Hepatocyte (in vitro differentiated cells): ENCODE data around the gene SRSF2. TPM values are rescaled to one million over a fixed set of nuclear protein-coding genes. Genes with fewer than 3 reads are reported as not detected.
"Not testable (repeated sequence)": the region's sequence is repeated elsewhere in the genome, so short reads cannot be mapped to it uniquely, and the experiment has no call there.

Experiments used
- DNase-seq: peaks from one replicate; pipeline ENCODE4 v3.0.0-alpha.2; 2016; ENCODE audit warnings: low spot score
- H2AFZ ChIP-seq: fragments of 200-600 bp; sonication (generic); 2 replicates; pipeline ENCODE4 v1.6.0; 2016; ENCODE audit warnings: antibody characterized with exemption, mild to moderate bottlenecking
- H3K27ac ChIP-seq: fragments of 200-600 bp; sonication (generic); 2 replicates; pipeline ENCODE4 v1.5.1; 2016; ENCODE audit warnings: mild to moderate bottlenecking
- H3K27me3 ChIP-seq: fragments of 200-600 bp; sonication (generic); 2 replicates; pipeline ENCODE4 v1.6.1; 2016
- H3K36me3 ChIP-seq: fragments of 200-600 bp; sonication (generic); replicated peaks from 2 replicates; pipeline ENCODE4 v1.5.1; 2016; ENCODE audit warnings: low read depth; ENCODE audit not compliant: insufficient read depth
- H3K4me1 ChIP-seq: fragments of 200-600 bp; sonication (generic); 2 replicates; pipeline ENCODE4 v1.5.1; 2016; ENCODE audit warnings: mild to moderate bottlenecking, moderate library complexity; ENCODE audit not compliant: insufficient read depth
- H3K4me2 ChIP-seq: fragments of 200-600 bp; sonication (generic); 2 replicates; pipeline ENCODE4 v1.6.0; 2016
- H3K4me3 ChIP-seq: fragments of 200-600 bp; sonication (generic); 2 replicates; pipeline ENCODE4 v1.5.1; 2016; ENCODE audit warnings: mild to moderate bottlenecking
- H3K79me2 ChIP-seq: fragments of 200-600 bp; sonication (generic); 2 replicates; pipeline ENCODE4 v1.6.0; 2017; ENCODE audit warnings: mild to moderate bottlenecking
- H3K9me2 ChIP-seq: fragments of 200-600 bp; sonication (generic); replicated peaks from 2 replicates; pipeline ENCODE4 v1.6.0; 2017; ENCODE audit warnings: mild to moderate bottlenecking; ENCODE audit not compliant: insufficient read depth
- H3K9me3 ChIP-seq: fragments of 200-600 bp; sonication (generic); 2 replicates; pipeline ENCODE4 v1.5.1; 2016; ENCODE audit warnings: low read depth, mild to moderate bottlenecking
- H4K20me1 ChIP-seq: fragments of 200-600 bp; sonication (generic); 2 replicates; pipeline ENCODE4 v1.6.0; 2016; ENCODE audit warnings: mild to moderate bottlenecking; ENCODE audit not compliant: insufficient read depth, poor library complexity, severe bottlenecking
- EZH2 ChIP-seq: fragments of 200-600 bp; sonication (generic); IDR thresholded peaks from 2 replicates; pipeline ENCODE4 v1.6.1; 2016; ENCODE audit warnings: antibody characterized with exemption, mild to moderate bottlenecking, borderline replicate concordance
- EZH2phosphoT487 ChIP-seq: fragments of 200-600 bp; sonication (generic); IDR thresholded peaks from one replicate; pipeline ENCODE4 v1.6.1; 2018; ENCODE audit warnings: antibody characterized with exemption, mild to moderate bottlenecking, low read depth, moderate library complexity; ENCODE audit not compliant: unreplicated experiment, severe bottlenecking
- WGBS: methylation state at CpG from one replicate; pipeline ENCODE4 v1.1.6; 2016; ENCODE audit warnings: low lambda C conversion rate; ENCODE audit errors: missing lambda C conversion rate; 5-methylcytosine and 5-hydroxymethylcytosine counted together
- polyA plus RNA-seq: library from polyadenylated mRNA; unstranded; fragments of >200 nt; fragmentation: Nextera tagmentation; extraction: Ambion mirVana; gene quantifications from 2 replicates; pipeline ENCODE4 v1.2.1, GENCODE V29; 2016
- total RNA-seq: library from RNA; depleted of rRNA; stranded (reverse); fragments of >200 nt; gene quantifications from 2 replicates; pipeline ENCODE4 v1.2.3, GENCODE V29; 2014
- TF ChIP-seq, protein P1 (sequence below): fragments of 200-600 bp; sonication (generic); IDR thresholded peaks from 2 replicates; pipeline ENCODE4 v1.5.1; 2016; ENCODE audit warnings: antibody characterized with exemption, mild to moderate bottlenecking; ENCODE audit not compliant: poor library complexity

Gene SRSF2
- total and polyA plus RNA-seq, 2 experiments from 2014 or later = 152 TPM

DNA sequence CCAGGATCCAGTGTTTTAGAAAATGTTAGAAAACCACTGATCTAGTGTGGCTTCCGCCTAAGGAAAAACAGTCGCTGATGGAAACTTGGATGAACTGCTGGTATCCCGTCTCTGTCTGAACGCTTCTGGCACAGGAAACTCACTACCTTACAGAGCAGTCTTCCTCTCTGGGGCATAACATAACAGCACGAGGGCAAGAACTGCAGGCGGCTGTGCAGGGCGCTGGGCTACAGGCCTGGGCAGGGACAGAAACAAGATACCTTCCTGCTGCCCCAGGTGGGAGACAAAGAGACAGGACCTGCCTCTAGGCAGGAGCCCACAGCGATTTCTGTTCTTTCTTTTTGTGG, 36.9 kb downstream of the SRSF2 start:
- no peak overlapping the region for H3K4me3 ChIP-seq
- peaks cover 39% of the 10 kb centered on the region for H3K4me1 ChIP-seq
- WGBS = 83% methylated on average over 8 of the region's 8 CpGs
- H3K36me3 ChIP-seq = no peaks in the 10 kb centered on the region
- no peaks in the 10 kb centered on the region for H3K9me2 ChIP-seq
- no peaks in the 10 kb centered on the region for H3K27me3 ChIP-seq
- H3K4me2 ChIP-seq = peak overlapping the region; percentile 63
- H3K27ac ChIP-seq = peak overlapping the region; percentile 77
- DNase-seq = no peak
- no peak overlapping the region for H2AFZ ChIP-seq
- TF ChIP-seq, protein P1, sequence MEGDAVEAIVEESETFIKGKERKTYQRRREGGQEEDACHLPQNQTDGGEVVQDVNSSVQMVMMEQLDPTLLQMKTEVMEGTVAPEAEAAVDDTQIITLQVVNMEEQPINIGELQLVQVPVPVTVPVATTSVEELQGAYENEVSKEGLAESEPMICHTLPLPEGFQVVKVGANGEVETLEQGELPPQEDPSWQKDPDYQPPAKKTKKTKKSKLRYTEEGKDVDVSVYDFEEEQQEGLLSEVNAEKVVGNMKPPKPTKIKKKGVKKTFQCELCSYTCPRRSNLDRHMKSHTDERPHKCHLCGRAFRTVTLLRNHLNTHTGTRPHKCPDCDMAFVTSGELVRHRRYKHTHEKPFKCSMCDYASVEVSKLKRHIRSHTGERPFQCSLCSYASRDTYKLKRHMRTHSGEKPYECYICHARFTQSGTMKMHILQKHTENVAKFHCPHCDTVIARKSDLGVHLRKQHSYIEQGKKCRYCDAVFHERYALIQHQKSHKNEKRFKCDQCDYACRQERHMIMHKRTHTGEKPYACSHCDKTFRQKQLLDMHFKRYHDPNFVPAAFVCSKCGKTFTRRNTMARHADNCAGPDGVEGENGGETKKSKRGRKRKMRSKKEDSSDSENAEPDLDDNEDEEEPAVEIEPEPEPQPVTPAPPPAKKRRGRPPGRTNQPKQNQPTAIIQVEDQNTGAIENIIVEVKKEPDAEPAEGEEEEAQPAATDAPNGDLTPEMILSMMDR = no peak
- TF ChIP-seq EZH2phosphoT487 = no peak
- TF ChIP-seq EZH2 = no peak
- H4K20me1 ChIP-seq = peaks cover 15% of the 10 kb centered on the region
- H3K9me3 ChIP-seq = no peaks in the 10 kb centered on the region
- H3K79me2 ChIP-seq = peaks cover 81% of the 10 kb centered on the region

DNA sequence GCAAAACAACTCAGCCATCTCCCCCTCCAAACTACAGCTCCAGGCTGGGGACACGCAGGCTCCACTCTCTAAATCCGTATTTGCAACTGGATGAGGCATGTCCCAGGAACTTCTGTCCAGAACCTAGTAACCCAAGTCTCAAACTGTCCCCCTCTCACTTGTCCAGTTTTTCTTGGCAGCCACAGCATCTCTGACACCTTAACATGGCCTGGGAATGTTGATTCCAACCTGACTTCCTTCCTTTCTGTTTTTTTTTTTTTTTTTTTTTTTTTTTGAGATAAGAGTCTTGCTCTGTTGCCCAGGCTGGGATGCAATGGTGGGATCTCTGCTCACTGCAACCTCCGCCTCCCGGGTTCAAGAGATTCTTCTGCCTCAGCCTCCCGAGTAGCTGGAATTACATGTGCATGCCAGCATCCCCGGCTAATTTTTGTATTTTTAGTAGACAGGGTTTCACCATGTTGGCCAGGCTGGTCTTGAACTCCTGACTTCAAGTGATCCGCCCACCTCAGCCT, 38.6 kb downstream of the SRSF2 start:
- H3K4me1 ChIP-seq = peaks cover 39% of the 10 kb centered on the region
- H3K9me2 ChIP-seq, H3K27me3 ChIP-seq, H3K4me2 ChIP-seq, H3K36me3 ChIP-seq, DNase-seq, H3K9me3 ChIP-seq, H2AFZ ChIP-seq, H3K4me3 ChIP-seq, H3K27ac ChIP-seq: not testable (repeated sequence)
- peaks cover 15% of the 10 kb centered on the region for H4K20me1 ChIP-seq
- H3K79me2 ChIP-seq = peaks cover 85% of the 10 kb centered on the region
- WGBS = 95% methylated on average over 7 of the region's 7 CpGs

- no peak overlapping the region for H2AFZ ChIP-seq
- peaks cover 82% of the 10 kb centered on the region for H3K79me2 ChIP-seq
- 30% methylated on average over 15 of the region's 17 CpGs for WGBS
- no peaks in the 10 kb centered on the region for H3K9me3 ChIP-seq
- no peaks in the 10 kb centered on the region for H3K36me3 ChIP-seq
- peak overlapping the region; percentile 56 for H3K27ac ChIP-seq
- H3K4me3 ChIP-seq = no peak overlapping the region
- DNase-seq = peak; percentile 80
- no peaks in the 10 kb centered on the region for H3K27me3 ChIP-seq
- no peaks in the 10 kb centered on the region for H3K9me2 ChIP-seq
- TF ChIP-seq EZH2 (no peak), EZH2phosphoT487 (no peak)
- TF ChIP-seq, protein P1 = no peak
- peak overlapping the region; percentile 65 for H3K4me2 ChIP-seq
- H4K20me1 ChIP-seq = peaks cover 15% of the 10 kb centered on the region
- H3K4me1 ChIP-seq = peaks cover 39% of the 10 kb centered on the region
Observed at GRCh38 chr17:76697702-76698465, 39.2 kb downstream of the SRSF2 start.
